Activated naive CD8-positive, alpha-beta T cell treated with anti-CD3 and anti-CD28 coated beads, Interleukin-2, amount 50 U/mL, for 24 hours (primary cell): ENCODE results near the gene AP2B1.

Experiments
- ATAC-seq: fragments of 150-1000 bp; cut with Tn5 transposase; one replicate; pipeline ENCODE4 v1.10.0; 2021
- DNase-seq: peaks from one replicate; pipeline ENCODE4 v3.0.0; 2021
- H3K27ac Mint-ChIP-seq: one replicate; pipeline ENCODE4 v1.8.0; 2021; ENCODE audit warnings: mild to moderate bottlenecking, mixed read lengths
- H3K27me3 Mint-ChIP-seq: one replicate; pipeline ENCODE4 v1.8.0; 2021; ENCODE audit warnings: mixed read lengths
- H3K36me3 Mint-ChIP-seq: one replicate; pipeline ENCODE4 v1.8.0; 2021; ENCODE audit warnings: low read depth, mixed read lengths
- H3K4me1 Mint-ChIP-seq: one replicate; pipeline ENCODE4 v1.8.0; 2021; ENCODE audit warnings: mixed read lengths
- H3K4me3 Mint-ChIP-seq: one replicate; pipeline ENCODE4 v1.8.0; 2021; ENCODE audit warnings: mild to moderate bottlenecking, moderate library complexity, mixed read lengths
- H3K9me3 Mint-ChIP-seq: one replicate; pipeline ENCODE4 v1.8.0; 2021; ENCODE audit warnings: mixed read lengths

The AP2B1 gene

GRCh38 chr17:35775039-35775438 is 187.9 kb downstream of the AP2B1 start:
- peaks cover 7% of the 10 kb centered on the region for H3K27me3 Mint-ChIP-seq
- ATAC-seq: no peak
- no peaks in the 10 kb centered on the region for H3K9me3 Mint-ChIP-seq
- H3K27ac Mint-ChIP-seq: no peak overlapping the region
- no peak overlapping the region for H3K4me3 Mint-ChIP-seq
- H3K36me3 Mint-ChIP-seq: no peaks in the 10 kb centered on the region
- no peak for DNase-seq
- H3K4me1 Mint-ChIP-seq: no peaks in the 10 kb centered on the region

GRCh38 chr17:35775583-35775982 is 188.5 kb downstream of the AP2B1 start:
- H3K4me3 Mint-ChIP-seq: no peak overlapping the region
- H3K27me3 Mint-ChIP-seq: peaks cover 7% of the 10 kb centered on the region
- no peak overlapping the region for H3K27ac Mint-ChIP-seq
- H3K4me1 Mint-ChIP-seq: no peaks in the 10 kb centered on the region
- H3K36me3 Mint-ChIP-seq: no peaks in the 10 kb centered on the region
- DNase-seq: no peak
- no peaks in the 10 kb centered on the region for H3K9me3 Mint-ChIP-seq
- ATAC-seq: no peak
